Stimulated activated naive CD4-positive, alpha-beta T cell treated with Interleukin-2 at 50 U/mL for 16 hours (primary cell): ENCODE measurements around the gene NDFIP1.
A peak's percentile ranks its signal among the peaks of the same experiment; 100 is the strongest.

ENCODE experiments used
- DNase-seq: peaks from one replicate; lab custom pipeline; 2025; lab: John Stamatoyannopoulos, UW

Gene NDFIP1

DNA sequence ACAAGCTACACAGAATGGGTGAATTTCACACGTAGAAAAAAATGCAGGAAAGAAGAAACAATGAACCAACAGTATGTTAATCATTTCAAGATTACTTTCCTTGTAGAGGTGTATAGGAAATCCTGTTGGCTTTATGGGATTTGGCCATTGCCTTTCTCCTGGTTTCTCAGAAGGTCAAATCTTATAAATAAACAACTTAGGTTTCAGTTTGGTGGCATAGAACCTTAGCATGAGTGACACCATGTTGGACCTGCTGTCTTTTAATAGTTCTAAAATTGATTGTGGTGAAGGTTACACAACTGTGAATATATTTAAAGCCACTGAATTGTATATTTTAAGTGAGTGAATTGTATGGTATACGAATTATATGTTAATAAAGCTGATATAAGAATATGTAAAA lies 16.7 kb upstream of the NDFIP1 start:
- no peak for DNase-seq

DNA sequence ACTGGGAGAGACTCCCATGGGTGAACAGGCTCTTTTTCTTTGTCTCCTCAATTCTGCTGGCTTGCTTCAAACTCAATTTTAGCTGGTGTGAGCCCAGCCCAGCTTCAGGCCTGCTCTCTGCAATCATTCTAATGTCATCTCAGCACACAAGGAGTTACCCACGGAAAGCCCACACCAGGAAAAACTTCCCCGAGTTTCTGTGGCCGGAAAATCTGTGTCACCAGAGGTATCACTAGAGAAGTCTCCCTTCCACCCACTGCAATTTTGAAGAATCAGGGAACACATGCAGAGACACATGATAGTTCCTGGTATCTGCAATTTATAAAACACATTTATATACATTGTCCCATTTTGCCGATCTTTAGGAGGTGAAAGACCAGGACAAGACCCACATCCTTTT lies 13.5 kb upstream of the NDFIP1 start:
- DNase-seq = peak; percentile 68

DNA sequence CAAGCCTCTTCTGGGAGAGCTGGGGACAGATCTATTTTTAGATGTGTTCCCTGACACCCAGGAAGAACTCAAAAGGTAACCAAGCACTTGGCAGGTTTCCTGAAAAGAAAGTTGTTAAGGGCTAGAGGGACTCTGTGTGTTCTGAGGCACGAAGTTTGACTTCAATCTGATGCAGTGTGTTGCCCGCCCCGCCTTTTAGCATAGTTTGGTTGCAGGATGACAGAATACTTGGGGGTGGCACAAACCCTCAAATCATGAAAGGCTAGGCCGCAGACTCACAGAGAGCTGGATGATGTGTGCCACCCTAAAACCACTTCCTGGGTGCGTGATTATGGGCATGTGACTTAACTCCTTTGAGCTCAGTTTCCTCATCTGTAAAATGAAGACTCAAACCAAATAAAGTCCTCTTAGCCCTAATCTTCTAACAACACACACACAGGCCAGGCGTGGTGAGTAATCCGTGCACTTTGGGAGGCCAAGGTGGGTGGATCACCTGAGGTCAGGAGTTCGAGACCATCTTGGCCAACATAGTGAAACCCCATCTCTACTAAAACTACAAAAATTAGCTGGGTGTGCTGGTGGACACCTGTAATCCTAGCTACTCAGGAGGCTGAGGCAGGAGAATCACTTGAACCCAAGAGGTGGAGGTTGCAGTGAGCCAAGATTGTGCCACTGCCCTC lies 12.8 kb upstream of the NDFIP1 start:
- peak; percentile 83 for DNase-seq

DNA sequence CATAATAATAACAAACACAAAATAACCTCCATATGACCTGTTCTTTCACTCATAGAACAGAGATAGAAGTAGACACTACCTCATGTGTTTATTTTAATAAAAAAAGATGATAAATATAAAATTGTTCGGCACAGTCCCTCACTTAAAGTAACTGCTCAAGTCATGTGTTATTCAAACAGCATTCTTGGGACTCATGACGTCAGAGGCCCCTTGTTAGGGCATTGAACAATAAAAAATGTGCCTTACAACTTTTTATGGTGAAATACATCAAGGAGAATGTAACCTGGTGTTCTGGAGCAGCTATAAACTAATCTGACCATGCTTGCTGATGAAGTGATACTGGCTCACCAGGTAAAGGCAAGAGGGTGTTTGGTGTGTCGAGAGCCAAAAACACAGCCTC lies 12.2 kb upstream of the NDFIP1 start:
- DNase-seq = no peak

DNA sequence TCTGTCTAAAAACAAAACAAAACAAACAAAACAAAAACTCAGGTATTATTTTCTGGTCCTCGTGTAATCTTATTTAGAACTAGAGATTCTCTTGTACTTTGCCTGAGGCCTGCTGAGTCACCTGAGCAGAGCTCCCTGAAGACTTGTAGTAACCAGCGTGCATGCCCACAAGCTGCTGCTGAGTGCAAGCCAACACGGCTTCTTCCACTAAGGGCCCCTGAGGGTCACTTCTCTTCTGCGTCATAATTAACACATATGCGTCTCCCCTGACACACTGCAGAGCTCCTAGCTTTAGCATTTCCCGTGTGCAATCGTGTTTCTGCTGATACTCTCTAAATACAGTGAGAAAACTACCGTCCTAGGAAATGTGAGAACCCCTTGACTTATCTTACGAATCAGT lies 10.9 kb upstream of the NDFIP1 start:
- DNase-seq = no peak

DNA sequence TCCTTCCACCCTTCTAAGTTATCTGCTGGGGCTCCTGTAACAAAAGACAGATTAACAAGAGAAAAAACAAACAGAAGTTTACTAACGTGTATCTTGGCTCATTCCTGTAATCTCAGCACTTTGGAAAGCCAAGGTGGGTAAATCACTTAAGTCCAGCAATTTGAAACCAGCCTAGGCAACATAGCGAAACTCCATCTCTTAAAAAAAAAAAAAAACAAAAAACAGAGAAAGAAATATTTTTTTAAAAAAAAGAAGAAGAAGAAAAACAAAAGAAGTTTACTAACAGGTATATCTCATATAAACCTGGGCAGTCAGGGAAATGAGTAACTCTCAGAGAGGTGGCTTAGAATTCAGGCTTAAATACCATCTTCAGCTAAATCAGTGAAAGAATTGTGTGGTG lies 10.3 kb upstream of the NDFIP1 start:
- DNase-seq = no peak

DNA sequence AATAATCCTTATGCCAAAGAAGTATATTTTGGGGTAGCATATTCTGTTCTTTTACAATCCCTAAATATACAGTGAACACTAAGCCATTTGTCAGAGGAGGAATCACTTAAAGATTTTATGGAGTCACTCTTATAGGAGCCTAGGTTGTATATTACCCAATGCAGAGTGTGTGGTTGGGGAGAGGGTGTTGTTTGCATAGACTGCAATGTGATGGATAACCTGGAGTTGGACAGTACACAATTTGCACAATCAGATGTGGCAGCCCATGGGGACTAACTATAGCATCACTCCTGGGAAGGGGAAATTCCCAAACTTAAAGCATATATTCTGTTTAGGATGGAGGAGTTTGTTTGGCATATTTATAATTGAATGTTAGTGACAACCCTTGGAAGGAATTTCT lies 9.6 kb upstream of the NDFIP1 start:
- DNase-seq = no peak

DNA sequence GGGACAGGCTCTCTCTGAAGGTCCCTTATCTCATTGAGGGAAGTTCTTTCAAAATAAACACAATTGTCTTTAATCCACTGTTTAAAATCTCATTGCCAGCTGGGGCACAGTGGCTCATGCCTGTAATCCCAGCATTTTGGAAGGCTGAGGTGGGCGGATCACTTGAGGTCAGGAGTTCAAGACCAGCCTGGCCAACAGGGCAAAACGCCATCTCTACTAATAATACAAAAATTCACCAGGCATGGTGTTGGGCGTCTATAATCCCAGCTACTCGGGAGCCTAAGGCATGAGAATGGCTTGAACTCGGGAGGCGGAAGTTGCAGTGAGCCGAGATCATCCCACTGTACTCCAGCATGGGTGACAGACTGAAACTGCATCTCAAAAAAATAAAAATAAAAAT lies 8.3 kb upstream of the NDFIP1 start:
- no peak for DNase-seq

DNA sequence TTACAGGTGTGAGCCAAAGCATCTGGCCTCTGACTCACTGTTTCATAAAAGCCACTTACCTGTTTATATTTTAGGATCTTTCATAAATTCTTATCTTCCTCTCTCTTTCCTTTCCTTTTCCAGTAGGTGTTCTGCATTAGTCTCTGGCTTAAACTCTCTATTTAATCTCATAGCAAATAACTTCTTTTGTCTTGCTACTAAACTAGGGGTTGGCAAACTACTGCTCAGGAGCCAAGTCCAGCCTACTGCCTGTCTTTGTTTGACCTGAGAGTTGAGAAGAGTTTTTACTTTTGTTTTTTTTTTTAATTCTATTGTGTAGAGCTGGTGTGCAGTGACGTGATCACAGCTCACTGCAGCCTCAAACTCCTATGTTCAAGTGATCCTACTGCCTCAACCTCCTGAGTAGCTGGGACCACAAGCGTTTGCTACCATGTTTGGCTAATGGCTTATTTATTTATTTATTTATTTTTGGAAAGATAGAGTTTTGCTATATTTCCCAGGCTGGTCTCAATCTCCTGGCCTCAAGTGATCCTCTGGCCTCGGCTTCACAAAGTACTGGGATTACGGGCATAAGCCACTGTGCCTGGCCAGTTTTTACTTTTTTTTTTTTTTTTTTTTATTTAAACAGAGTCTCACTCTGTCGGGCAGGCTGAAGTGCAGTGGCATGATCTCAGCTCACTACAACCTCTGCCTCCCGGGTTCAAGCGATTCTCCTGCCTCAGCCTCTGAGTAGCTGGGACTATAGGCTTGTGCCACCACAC lies 5.4 kb upstream of the NDFIP1 start:
- DNase-seq = no peak

DNA sequence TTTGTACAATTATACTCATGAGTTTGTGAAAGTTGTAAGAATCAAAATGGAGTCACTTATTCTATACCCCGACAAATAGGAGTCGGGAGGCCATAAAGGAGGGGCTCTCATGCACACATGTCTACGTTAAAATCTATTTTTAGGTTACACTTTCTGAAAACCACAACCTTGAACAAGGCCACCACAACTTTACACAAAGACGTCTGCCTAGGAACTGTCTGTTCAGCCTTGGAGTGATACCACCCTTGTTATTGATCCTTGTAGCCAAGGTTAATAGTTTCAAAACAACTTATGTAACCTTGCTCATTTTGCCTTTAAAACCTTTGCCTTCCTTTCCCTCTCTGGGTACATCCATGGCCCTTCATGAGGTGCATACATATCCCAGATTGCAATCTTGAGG lies 4.1 kb upstream of the NDFIP1 start:
- DNase-seq = no peak

DNA sequence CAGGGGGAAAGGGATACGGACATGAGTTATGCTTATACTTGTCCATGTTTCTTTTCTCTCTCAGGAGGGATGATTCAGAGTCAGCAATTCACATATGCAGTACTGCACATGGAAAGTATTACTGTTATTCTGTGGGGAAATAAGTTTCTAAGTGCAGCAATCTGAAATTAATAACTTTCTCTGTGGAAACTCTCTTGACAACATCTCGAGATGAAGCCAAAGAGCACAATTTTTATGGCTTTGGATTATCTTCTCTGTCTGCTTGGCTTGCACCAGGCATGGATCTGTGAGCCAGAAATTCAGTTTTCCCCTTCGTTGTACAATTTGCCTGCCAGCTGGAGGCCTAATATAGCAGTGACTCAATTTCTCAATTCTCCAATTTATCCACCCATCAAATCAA lies 2.5 kb upstream of the NDFIP1 start:
- DNase-seq = no peak

DNA sequence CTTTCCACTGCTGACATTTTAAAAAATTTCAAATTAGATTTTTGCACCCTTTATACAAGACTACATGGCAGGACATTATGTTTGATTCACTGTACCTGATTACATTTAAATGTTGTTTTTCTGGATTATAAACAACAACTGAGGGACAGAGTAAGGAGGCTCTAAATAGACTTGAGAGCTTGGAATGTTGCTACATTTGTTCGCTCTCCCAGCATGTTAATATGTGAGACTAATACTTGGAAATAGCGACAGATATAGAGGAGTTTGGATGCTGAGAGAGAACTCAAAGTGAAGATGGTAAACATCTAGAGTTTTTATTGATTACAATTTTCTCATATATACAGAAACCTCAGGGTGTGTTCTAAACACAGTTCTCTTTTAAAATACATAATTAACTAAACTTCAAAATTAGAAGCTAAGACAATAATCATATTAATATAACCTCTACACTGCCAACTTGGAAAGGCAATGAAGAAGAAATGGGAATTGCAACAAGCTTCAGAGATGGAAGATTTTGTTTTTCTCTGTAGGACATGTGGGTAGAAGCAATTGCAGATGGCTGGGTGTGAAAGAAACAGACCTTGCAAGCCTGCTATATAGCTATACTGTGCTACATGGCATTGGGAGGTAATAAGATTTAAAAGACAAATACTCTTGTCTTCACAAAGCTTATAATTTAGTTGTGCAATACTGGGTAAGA lies 1.4 kb upstream of the NDFIP1 start:
- no peak for DNase-seq

DNA sequence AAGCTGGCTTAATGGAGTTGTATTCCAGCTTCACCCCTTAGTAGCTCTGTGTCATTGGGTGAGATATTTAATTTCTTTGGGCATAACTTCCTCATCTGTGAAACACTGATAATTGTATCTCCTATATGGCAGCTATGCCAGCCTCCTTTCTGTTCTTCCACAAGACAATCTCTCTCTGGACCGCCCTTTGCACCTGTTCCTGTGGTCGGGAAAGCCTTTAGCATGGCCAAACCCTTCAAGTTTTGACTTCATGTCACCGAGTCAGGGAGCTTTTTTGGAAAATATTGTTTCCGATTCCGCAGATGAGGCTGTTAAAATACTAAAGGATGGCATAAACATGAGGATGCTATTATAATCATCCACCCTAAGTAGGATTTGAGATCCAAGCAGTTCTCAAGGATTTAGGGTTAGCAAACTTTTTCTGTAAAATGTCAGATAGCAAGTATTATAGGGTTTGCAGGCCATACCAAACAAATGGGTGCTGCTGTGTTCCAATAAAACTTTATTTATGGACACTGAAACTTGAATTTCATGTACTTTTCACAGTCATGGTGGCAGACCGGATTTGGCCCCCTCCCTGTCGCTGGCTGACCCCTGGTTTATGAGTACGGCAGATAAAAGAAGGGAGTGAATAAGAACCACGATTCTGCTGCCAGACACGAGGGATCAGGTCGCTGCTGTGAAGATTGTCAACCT lies 695 bp upstream of the NDFIP1 start:
- DNase-seq = no peak

DNA sequence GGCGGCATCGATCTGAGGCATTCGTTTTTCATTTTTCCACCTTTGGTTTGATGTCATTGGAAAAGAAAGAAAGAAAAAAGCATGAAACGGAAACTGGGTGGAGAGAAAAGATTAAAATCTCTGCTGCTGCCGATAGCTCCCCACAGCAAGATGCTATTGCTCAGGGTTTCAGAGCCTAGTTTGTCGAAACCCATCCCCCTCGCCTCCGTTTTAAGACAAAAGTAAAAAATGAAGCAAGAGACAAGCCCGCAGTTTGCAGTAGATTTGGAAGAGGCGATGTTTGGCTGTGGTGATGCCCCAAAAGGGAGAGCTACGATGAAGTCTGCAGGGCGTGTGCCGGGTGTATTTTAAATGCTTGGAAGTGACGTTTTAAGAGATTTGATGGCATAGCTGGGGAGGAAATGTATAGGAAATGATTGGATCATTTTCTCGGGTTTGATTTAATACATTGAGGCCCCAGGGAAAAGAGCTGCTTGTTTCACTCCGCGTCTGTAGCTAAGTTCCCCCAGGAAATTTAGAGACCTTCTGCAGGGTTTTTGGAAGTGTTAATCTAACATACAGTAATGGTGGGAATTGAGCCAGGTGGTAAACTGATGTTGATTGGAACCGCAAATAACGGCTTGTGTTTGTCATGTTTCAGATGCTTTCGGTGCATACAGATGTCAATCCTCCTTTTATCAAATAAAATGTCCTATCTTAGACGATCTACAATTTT lies 909 bp downstream of the NDFIP1 start:
- peak; percentile 67 for DNase-seq

DNA sequence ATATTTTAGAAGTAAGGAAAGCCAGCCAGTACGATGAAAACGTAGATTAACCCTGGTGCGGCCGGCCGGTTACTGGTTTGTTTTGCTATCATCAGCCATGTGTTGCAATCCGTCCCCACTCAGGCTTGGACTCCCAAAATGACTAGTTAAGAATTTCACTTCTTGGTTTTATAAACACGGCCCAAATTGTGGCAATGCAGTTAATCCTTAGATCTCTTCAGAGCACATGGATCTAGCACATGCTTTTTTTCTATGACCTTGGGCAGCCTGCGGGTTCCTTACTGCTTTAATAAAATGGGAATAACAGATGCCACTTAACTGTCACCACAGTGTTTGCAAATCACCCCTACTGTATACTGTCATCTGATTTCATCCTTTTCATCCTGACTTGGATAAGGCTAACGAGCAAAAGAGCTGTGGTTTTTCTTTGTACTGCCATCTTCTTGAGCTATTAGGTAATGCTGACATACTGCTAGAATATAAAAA lies 1.5 kb downstream of the NDFIP1 start:
- no peak for DNase-seq

DNA sequence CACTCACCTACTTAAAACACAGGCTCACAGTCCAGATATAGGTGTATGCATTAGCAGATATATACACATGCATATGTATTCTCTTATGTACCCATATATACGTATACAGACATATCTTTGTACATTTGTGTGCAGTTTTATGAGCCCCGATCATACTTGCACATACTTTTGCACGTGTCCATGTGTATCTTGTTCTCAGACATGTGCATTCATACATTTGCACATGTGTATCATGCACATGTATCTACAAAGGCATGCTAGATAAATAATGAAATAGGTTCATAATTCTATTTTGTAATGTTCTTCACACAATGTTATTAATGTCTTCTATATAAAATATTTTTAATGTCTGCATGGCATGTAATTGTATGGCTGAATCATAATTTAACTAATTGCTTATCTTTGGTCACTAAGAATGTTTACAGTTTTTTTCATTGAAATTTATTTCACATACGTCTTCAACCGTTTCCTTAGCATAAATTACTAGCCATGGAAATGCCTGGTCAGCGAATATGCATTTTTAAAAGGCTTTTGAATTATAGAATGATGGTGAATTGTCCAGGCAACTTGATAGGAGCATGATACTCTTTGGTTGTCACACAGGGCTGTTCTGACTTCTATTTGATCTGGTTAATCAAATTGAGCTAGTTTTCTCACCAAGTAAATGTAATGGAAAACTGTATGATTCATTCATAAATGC lies 2.6 kb downstream of the NDFIP1 start:
- no peak for DNase-seq

DNA sequence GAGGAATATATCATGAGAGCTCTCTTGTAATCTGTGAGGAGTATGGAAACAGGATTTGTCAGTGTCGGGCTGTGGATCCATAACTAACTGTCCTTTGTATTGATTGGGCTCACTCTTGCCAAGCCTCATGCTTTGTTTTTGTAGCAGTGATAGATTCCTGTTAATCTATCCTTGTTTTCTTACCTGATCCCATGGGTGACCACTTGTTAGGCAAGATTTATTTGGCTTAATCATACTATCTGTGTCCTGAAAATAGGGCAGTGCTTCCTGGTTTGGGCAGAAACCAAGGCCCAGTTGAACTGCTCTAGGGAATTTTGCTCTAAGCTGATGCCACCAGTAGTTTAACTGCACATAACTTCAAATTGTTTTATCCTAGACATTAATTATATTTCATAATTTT lies 6.1 kb downstream of the NDFIP1 start:
- DNase-seq = no peak

DNA sequence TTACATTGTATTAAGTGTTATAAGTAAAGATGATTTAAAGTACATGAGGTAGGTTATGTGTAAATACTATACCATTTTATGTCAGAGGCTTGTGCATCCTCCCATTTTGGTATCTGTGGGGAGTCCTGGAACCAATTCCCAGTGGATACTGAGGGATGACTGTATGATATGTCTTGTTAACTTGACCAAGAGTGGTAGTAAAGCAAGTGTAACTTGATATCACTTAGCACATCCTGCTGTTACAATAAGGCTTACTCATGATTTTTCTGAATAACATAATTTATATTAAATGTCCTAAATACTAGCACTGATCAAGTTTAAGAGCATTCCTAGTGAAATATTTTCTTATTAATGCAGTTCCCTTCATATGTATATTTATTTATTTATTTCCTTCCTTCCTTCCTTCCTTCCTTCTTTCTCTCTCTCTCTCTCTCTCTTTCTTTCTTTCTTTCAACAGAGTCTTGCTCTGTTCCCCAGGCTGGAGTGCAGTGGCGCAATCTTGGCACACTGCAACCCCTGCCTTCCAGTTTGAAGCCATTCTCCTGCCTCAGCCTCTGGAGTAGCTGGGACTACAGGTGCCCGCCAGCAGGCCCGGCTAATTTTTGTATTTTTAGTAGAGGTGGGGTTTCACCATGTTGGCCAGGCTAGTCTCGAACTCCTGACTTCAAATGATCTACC lies 7.5 kb downstream of the NDFIP1 start:
- DNase-seq = no peak

DNA sequence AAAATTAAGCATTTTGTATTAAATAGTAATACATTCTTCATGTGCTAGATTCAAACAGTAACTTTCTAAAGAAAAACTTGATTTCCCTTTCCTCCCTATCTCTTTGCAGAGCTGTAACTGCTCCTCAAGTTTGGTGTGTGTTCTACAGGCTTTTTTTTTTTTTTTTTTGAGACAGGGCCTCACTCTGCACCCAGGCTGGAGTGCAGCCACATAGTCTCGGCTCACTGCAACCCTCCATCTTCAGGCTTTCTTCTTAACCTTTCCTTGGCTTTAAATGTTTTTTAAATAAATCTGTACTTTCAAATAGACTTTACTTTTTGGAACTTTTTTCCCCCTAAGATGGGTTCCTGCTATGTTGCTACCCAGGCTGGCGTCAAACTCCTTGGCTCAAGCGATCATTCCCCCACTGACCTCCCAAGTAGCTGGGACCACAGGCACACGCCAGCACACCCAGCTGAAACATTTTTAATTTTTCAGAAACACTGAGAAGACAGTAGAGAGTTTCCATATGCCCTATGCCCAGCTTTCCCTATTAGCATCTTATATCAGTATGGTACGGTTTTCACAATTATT lies 9.1 kb downstream of the NDFIP1 start:
- DNase-seq = no peak

DNA sequence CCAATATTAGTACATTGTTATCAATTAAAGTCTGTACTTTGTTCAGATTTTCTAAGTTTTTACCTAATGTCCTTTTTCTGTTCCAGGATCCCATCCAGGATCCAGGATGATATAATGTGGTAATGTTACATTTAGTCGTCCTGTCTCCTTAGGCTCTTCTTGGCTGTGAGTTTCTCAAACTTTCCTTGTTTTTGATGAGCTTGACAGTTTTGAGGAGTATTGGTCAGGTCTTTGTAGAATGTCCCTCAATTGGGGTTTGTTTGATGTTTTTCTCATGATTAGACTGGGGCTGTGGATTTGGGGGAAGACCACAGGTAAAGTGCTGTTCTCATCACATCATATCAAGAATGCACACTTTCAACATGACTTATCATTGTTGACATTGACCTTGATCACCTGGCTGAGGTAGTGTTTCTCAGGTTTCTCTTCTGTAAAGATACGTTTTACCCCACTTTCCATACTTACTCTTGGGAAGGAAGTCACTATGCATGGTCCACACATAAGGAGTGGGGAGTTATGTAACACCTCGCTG lies 9.6 kb downstream of the NDFIP1 start:
- no peak for DNase-seq
